SK-N-SH (cell line): ENCODE measurements around the gene PFKP. TPM values are rescaled to one million over a fixed set of nuclear protein-coding genes. Genes with fewer than 3 reads are reported as not detected.
A peak's percentile ranks its signal among the peaks of the same experiment; 100 is the strongest.

Experiments
- CTCF ChIA-PET: fragments of 300-600, 350-600 bp; formaldehyde crosslinking; extraction: SDS; loops from one replicate; lab custom pipeline; 2021; lab: Yijun Ruan, JAX
- POLR2A ChIA-PET: fragments of 350-600 bp; sonication (Branson Sonifier 250); formaldehyde crosslinking; extraction: SDS; loops from one replicate; lab custom pipeline; 2020; ENCODE audit warnings: antibody characterized with exemption, inconsistent platforms; lab: Yijun Ruan, JAX
- DNase-seq: peaks from one replicate; pipeline ENCODE4 v3.0.0; 2012
- H2AFZ ChIP-seq: fragments of 200-600 bp; sonication (generic); 2 replicates; pipeline ENCODE4 v1.8.1; 2016; ENCODE audit warnings: antibody characterized with exemption, mild to moderate bottlenecking, low read depth
- H3F3A ChIP-seq: fragments of 200-600 bp; sonication (generic); replicated peaks from 2 replicates; pipeline ENCODE3; 2016; ENCODE audit warnings: antibody characterized with exemption, mild to moderate bottlenecking; ENCODE audit not compliant: insufficient read depth
- H3K27ac ChIP-seq, 2 experiments: fragments of 200-500 bp in 1 of 2; fragments of 200-600 bp in 1 of 2; sonication (Bioruptor generic) in 1 of 2; sonication (generic), shearing (Covaris generic) in 1 of 2; 2 replicates each; pipeline versions ENCODE4 v1.5.1 to v1.6.1; 2014 to 2016; ENCODE audit warnings: low read depth in 2 of 2, inconsistent platforms in 1 of 2, low read length in 1 of 2, mild to moderate bottlenecking in 1 of 2, mixed read lengths in 1 of 2
- H3K27me3 ChIP-seq: fragments of 200-600 bp; sonication (generic), shearing (Covaris generic); 2 replicates; pipeline ENCODE4 v1.6.1; 2016; ENCODE audit warnings: mixed run types; ENCODE audit not compliant: insufficient read depth
- H3K36me3 ChIP-seq, 2 experiments: fragments of 200-500 bp in 1 of 2; fragments of 200-600 bp in 1 of 2; sonication (Bioruptor generic) in 1 of 2; sonication (generic) in 1 of 2; replicated peaks in 1 of 2; 2 replicates each; pipeline versions ENCODE3 to v1.5.1; 2014 to 2016; ENCODE audit warnings: low read length in 1 of 2, mild to moderate bottlenecking in 1 of 2; ENCODE audit not compliant: insufficient read depth in 2 of 2, control insufficient read depth in 1 of 2
- H3K4me1 ChIP-seq, 2 experiments: fragments of 200-500 bp in 1 of 2; fragments of 200-600 bp in 1 of 2; sonication (Bioruptor generic) in 1 of 2; sonication (generic), shearing (Covaris generic) in 1 of 2; 2 replicates each; pipeline versions ENCODE4 v1.5.1 to v1.6.1; 2014 to 2016; ENCODE audit warnings: low read depth in 1 of 2, low read length in 1 of 2, mixed run types in 1 of 2; ENCODE audit not compliant: insufficient read depth in 2 of 2, control insufficient read depth in 1 of 2
- H3K4me2 ChIP-seq: fragments of 200-600 bp; sonication (generic), shearing (Covaris generic); 2 replicates; pipeline ENCODE4 v1.6.1; 2017; ENCODE audit warnings: mixed run types
- H3K4me3 ChIP-seq, 2 experiments: fragments of 200-500 bp in 1 of 2; fragments of 200-600 bp in 1 of 2; sonication (Bioruptor generic) in 1 of 2; sonication (generic), shearing (Covaris generic) in 1 of 2; 2 replicates each; pipeline versions ENCODE4 v1.5.1 to v1.8.1; 2014 to 2016; ENCODE audit warnings: low read depth in 2 of 2, inconsistent platforms in 1 of 2, low read length in 1 of 2, mild to moderate bottlenecking in 1 of 2, mixed read lengths in 1 of 2, moderate library complexity in 1 of 2
- H3K79me2 ChIP-seq: fragments of 200-600 bp; sonication (generic); 2 replicates; pipeline ENCODE4 v1.8.1; 2017; ENCODE audit warnings: mild to moderate bottlenecking; ENCODE audit not compliant: insufficient read depth
- H3K9ac ChIP-seq: fragments of 200-600 bp; sonication (generic); 2 replicates; pipeline ENCODE4 v1.6.1; 2017; ENCODE audit warnings: mixed run types
- H3K9me2 ChIP-seq: fragments of 200-600 bp; sonication (generic); 2 replicates; pipeline ENCODE4 v1.6.1; 2017; ENCODE audit warnings: mixed run types
- H3K9me3 ChIP-seq: fragments of 200-600 bp; sonication (generic); 2 replicates; pipeline ENCODE4 v1.6.1; 2017; ENCODE audit warnings: mixed run types, mild to moderate bottlenecking, moderate library complexity
- H4K20me1 ChIP-seq: fragments of 200-600 bp; sonication (generic); 2 replicates; pipeline ENCODE4 v1.6.1; 2017; ENCODE audit warnings: mild to moderate bottlenecking, mixed run types; ENCODE audit not compliant: insufficient read depth
- CHD2 ChIP-seq: fragments of 150-350 bp; IDR thresholded peaks from 2 replicates; pipeline ENCODE4 v1.6.1; 2018; ENCODE audit warnings: low read length; ENCODE audit not compliant: partially characterized antibody
- ELF1 ChIP-seq: IDR thresholded peaks from 2 replicates; pipeline ENCODE4 v1.4.0; 2012
- EP300 ChIP-seq, 2 experiments: IDR thresholded peaks; 2 replicates each; pipeline versions ENCODE4 v1.4.0 to v1.6.1; 2012; ENCODE audit warnings: borderline replicate concordance in 1 of 2, low read depth in 1 of 2, low read length in 1 of 2
- EZH2phosphoT487 ChIP-seq: fragments of 200-600 bp; sonication (generic); IDR thresholded peaks from 2 replicates; pipeline ENCODE4 v1.6.1; 2017; ENCODE audit warnings: low read depth, mixed run types, mild to moderate bottlenecking, antibody characterized with exemption, moderate library complexity, borderline replicate concordance
- FOXJ3 ChIP-seq: sonication (generic); formaldehyde crosslinking; IDR thresholded peaks from 2 replicates; pipeline ENCODE4 v1.5.1; 2020; ENCODE audit warnings: mild to moderate bottlenecking, missing genetic modification reagents
- GABPA ChIP-seq: IDR thresholded peaks from 2 replicates; pipeline ENCODE4 v1.4.0; 2012; ENCODE audit warnings: low read depth, mild to moderate bottlenecking
- GATA2 ChIP-seq: sonication (generic); formaldehyde crosslinking; IDR thresholded peaks from 2 replicates; pipeline ENCODE4 v1.5.0; 2020; ENCODE audit warnings: mild to moderate bottlenecking, missing genetic modification reagents
- IRF3 ChIP-seq: fragments of 150-350 bp; IDR thresholded peaks from 2 replicates; pipeline ENCODE4 v1.6.1; 2016; ENCODE audit warnings: mild to moderate bottlenecking, low read depth, low read length
- JUND ChIP-seq: IDR thresholded peaks from 2 replicates; pipeline ENCODE4 v1.4.0; 2012
- MEF2A ChIP-seq: IDR thresholded peaks from 2 replicates; pipeline ENCODE4 v1.4.0; 2012; ENCODE audit warnings: low read depth, borderline replicate concordance
- MXI1 ChIP-seq: IDR thresholded peaks from 2 replicates; pipeline ENCODE4 v1.6.1; 2012; ENCODE audit warnings: mild to moderate bottlenecking, low read depth, low read length, improper control_type of control experiment
- NFIC ChIP-seq: IDR thresholded peaks from 2 replicates; pipeline ENCODE4 v1.4.0; 2012; ENCODE audit warnings: borderline replicate concordance
- NRF1 ChIP-seq: IDR thresholded peaks from 2 replicates; pipeline ENCODE4 v1.6.1; 2012; ENCODE audit warnings: low read depth, mild to moderate bottlenecking, low read length
- POLR2AphosphoS5 ChIP-seq: IDR thresholded peaks from 2 replicates; pipeline ENCODE4 v1.6.1; 2012; ENCODE audit warnings: low read depth, low read length
- RAD21 ChIP-seq: IDR thresholded peaks from 2 replicates; pipeline ENCODE4 v1.6.1; 2012; ENCODE audit warnings: mild to moderate bottlenecking, low read length
- RCOR1 ChIP-seq: fragments of 150-350 bp; IDR thresholded peaks from 2 replicates; pipeline ENCODE4 v1.6.1; 2017; ENCODE audit warnings: antibody characterized with exemption, low read length
- REST ChIP-seq: IDR thresholded peaks from 2 replicates; pipeline ENCODE4 v1.6.1; 2012; ENCODE audit warnings: mild to moderate bottlenecking, low read depth, low read length, moderate library complexity
- RFX5 ChIP-seq: IDR thresholded peaks from 2 replicates; pipeline ENCODE4 v1.6.1; 2012; ENCODE audit warnings: mild to moderate bottlenecking, improper control_type of control experiment, low read length
- TAF1 ChIP-seq: IDR thresholded peaks from 2 replicates; pipeline ENCODE4 v1.6.1; 2012; ENCODE audit warnings: low read depth, mild to moderate bottlenecking, low read length, moderate library complexity, borderline replicate concordance
- TCF12 ChIP-seq: IDR thresholded peaks from 2 replicates; pipeline ENCODE4 v1.4.0; 2012
- TEAD4 ChIP-seq: IDR thresholded peaks from 2 replicates; pipeline ENCODE4 v1.4.0; 2012; ENCODE audit warnings: mild to moderate bottlenecking, borderline replicate concordance; ENCODE audit not compliant: insufficient read depth
- USF1 ChIP-seq: IDR thresholded peaks from 2 replicates; pipeline ENCODE4 v1.4.0; 2012; ENCODE audit warnings: low read depth, borderline replicate concordance
- USF2 ChIP-seq: fragments of 150-350 bp; IDR thresholded peaks from 2 replicates; pipeline ENCODE4 v1.6.1; 2017; ENCODE audit warnings: antibody characterized with exemption, low read length, low read depth, borderline replicate concordance
- YY1 ChIP-seq: IDR thresholded peaks from 2 replicates; pipeline ENCODE4 v1.4.0; 2012; ENCODE audit warnings: low read depth, mild to moderate bottlenecking
- ZBTB33 ChIP-seq: IDR thresholded peaks from 2 replicates; pipeline ENCODE4 v1.4.0; 2012; ENCODE audit warnings: low read depth, borderline replicate concordance
- WGBS: methylation state at CpG from one replicate; pipeline ENCODE4 v1.1.6; 2017; ENCODE audit warnings: low lambda C conversion rate; 5-methylcytosine and 5-hydroxymethylcytosine counted together
- polyA plus RNA-seq, 3 experiments: library from polyadenylated mRNA; depleted of rRNA; stranded (reverse); fragments of >200 nt; gene quantifications; 2 replicates each; pipeline ENCODE4 v1.2.3, GENCODE V29; 2012

The PFKP gene
- polyA plus RNA-seq, 1 of the 3 experiments (the other 2 are of a cell fraction) = 175 TPM

- peak overlapping the region; percentile 3 to 36; a peak in 3 of 4 replicates for H3K4me3 ChIP-seq
- no peak for TF ChIP-seq REST
- TF ChIP-seq RFX5 = no peak
- no peak for TF ChIP-seq MEF2A
- peak; percentile 85 for TF ChIP-seq TCF12
- TF ChIP-seq JUND = peak; percentile 63; the same call in 1 of the 2 replicates
- 0 out of 2 replicates have a peak, but pooled peaks have one; percentile 50 for TF ChIP-seq USF1
- TF ChIP-seq TEAD4 = peak; percentile 41; the same call in 1 of the 2 replicates
- TF ChIP-seq POLR2AphosphoS5 = no peak
- TF ChIP-seq YY1 = no peak
- no peak for TF ChIP-seq TAF1
- TF ChIP-seq ELF1 = peak; percentile 68
- TF ChIP-seq EP300 (IDR thresholded peaks at IDR 0.05; ENCODE audit: borderline replicate concordance in 1 of 2, low read depth in 1 of 2, low read length in 1 of 2) = peak in 1 of 2 experiments; percentile 74; a peak in 1 of 4 replicates
- TF ChIP-seq USF2 = no peak
- no peak for TF ChIP-seq RAD21
- no peak for TF ChIP-seq NRF1
- peak; percentile 46 for TF ChIP-seq NFIC
- no peak for TF ChIP-seq IRF3
- TF ChIP-seq ZBTB33 = no peak
- no peak for TF ChIP-seq EZH2phosphoT487
- no peak for TF ChIP-seq GABPA
- TF ChIP-seq MXI1 = no peak
- TF ChIP-seq RCOR1 = no peak
- TF ChIP-seq GATA2 (CRISPR knock-in tag) = no peak
- no peak for TF ChIP-seq FOXJ3 (CRISPR knock-in tag)
- peak; percentile 29 for TF ChIP-seq CHD2
Observed at GRCh38 chr10:3045471-3046209, 21.7 kb upstream of the PFKP start.

More at GRCh38 chr10:3045471-3046209, 21.7 kb upstream of the PFKP start:
- Histone ChIP-seq H3K9me2 (no peaks in the 10 kb centered on the region), H3K9ac (peak overlapping the region; percentile 63), H3K27me3 (no peaks in the 10 kb centered on the region), H3F3A (peaks cover 41% of the 10 kb centered on the region), H3K79me2 (no peaks in the 10 kb centered on the region), H4K20me1 (no peaks in the 10 kb centered on the region), H3K4me1 (peaks cover 11 to 37% of the 10 kb centered on the region in 2 experiments; a peak in 3 of 4 replicates), H3K4me2 (peak overlapping the region; percentile 80), H3K36me3 (no peaks in the 10 kb centered on the region), H2AFZ (peak overlapping the region; percentile 72), H3K27ac (peak overlapping the region; percentile 74 to 95), H3K9me3 (no peaks in the 10 kb centered on the region)
- ChIA-PET CTCF (interaction anchor here (0.7 to 4.6 kb wide), 4 partner anchors 19 to 120 kb away, joined by 3 to 83 read pairs (median 10); no protein-coding TSS in a partner anchor), POLR2A (no interaction called here)
- WGBS = 5% methylated on average over 6 of the region's 11 CpGs
- DNase-seq = peak; percentile 67
